Suprapubic skin (tissue), 4 donors: ENCODE data around the gene MBOAT2.

Experiments
- CTCF ChIP-seq, 2 donors: fragments of 200-600 bp in 1 of 2; fragments of 450-650 bp in 1 of 2; sonication (generic) in 1 of 2; IDR thresholded peaks; one replicate each; pipeline ENCODE4 v1.5.1; 2016 to 2019; ENCODE audit warnings: antibody characterized with exemption in 2 of 2, mild to moderate bottlenecking in 1 of 2, moderate library complexity in 1 of 2
- EP300 ChIP-seq: sonication (generic); formaldehyde crosslinking; IDR thresholded peaks from one replicate; pipeline ENCODE4 v1.6.1; 2017; ENCODE audit warnings: antibody characterized with exemption
- POLR2A ChIP-seq, 2 donors: fragments of 450-650 bp; IDR thresholded peaks; one replicate each; pipeline ENCODE4 v1.6.1; 2017; ENCODE audit warnings: antibody characterized with exemption in 2 of 2, mild to moderate bottlenecking in 2 of 2, moderate library complexity in 2 of 2
- POLR2AphosphoS5 ChIP-seq, 3 donors: sonication (generic); formaldehyde crosslinking; IDR thresholded peaks; one replicate each; pipeline ENCODE4 v1.6.1; 2017; ENCODE audit warnings: antibody characterized with exemption in 3 of 3

- TF ChIP-seq EP300 (no peak), POLR2A (IDR thresholded peaks at IDR 0.05) (no peak), CTCF (IDR thresholded peaks at IDR 0.05) (no peak), POLR2AphosphoS5 (IDR thresholded peaks at IDR 0.05) (no peak)
Observed at GRCh38 chr2:9008951-9009664, 5.6 kb upstream of the MBOAT2 start.
